HG03354 (cell line): ENCODE measurements around the gene FBXL17.

Source experiments
- ATAC-seq: cut with Tn5 transposase; IDR thresholded peaks from one replicate; pipeline ENCODE4 v1.9.1; 2021; ENCODE audit warnings: mild to moderate bottlenecking; ENCODE audit not compliant: unreplicated experiment, poor library complexity, severe bottlenecking

The FBXL17 gene

DNA sequence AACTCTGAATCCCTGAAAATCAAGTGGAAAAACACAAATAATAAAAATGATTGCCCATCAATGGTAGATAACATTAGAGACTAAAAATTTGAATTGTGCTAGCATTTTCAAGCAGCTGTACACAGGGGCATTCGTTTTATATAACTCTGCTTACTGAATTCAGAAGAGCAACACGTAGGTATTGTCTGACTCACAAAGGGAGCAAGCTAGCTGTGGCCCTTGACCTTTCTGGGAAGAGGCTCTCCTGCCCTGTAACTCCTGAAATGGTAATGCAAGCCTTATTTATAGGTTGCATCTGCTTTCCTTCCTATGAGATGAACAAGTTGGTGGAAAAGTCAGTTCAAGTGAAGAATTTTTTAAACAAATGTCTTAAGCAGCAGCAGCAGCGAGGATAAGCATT, 492.5 kb downstream of the FBXL17 start:
- ATAC-seq = no peak

DNA sequence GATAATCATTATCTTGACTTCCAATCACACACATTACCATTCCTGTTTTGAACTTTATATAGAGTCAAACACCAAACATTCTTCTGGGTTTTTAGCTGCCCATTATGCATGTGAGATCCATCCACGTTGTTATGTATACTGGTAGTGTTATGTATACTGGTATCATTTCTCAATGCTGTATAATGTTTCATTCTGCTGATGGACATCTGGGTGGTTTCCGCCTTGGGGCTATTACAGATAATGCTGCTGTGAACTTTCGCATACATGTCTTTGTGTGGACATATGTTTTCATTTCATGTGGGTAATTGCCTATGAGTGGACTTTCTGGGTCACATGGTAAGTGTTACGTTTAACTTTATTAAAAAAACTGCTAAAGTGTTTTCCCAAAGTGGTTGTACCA, 493.4 kb downstream of the FBXL17 start:
- no peak for ATAC-seq

DNA sequence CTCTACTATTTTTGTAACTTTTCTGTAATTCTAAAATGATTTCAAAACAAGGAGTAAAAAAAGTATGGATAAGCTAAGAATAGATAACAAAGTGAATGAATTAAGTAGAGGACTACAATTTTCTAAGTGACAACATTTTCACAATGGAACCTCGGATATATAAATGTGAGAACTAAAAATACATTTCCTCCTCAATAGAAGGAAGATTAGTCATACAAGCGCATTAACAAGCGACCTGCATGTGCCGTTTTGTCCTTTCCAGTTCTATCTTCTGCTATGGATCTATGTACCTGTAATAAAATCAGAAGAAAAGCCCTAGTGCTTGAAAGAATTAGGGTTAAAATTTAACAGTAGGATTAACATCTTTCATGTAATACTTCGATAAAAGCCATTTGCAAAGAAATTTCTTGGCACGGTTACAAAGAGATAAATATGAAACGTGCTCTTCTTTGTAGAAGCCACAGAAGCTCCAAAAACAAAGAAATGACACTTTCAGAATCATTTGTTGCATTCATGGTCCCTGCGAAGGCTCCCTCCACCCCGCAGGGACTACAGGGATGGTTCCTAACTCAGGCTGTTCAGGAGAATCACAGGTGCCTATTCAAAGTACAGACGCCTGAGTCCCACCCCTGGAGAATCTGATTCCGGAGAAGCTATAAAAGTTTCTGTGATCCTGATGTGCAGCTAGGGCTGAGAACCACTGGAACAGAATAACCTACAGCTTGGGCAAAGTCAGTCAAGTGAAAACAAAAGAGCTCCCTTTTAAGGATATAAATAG, 494.5 kb downstream of the FBXL17 start:
- ATAC-seq = no peak

DNA sequence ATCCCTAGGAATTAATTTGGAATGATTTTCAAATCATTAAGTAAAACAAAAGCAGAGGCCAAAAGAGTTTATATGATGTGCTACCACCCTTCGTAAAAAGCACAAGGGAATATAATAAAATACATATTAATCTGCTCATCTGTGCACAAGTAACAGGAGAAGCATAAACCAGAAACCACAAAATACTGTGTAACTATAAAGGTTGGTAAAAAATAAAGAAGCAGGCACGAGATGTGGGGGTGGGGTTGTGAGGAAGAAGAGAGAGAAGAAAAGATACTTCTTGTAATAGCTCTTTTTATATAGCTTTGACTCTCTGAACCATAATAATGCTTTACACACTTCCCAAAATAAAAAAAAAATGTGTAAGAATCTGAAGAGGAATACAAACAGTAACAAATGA, 496.3 kb downstream of the FBXL17 start:
- no peak for ATAC-seq

DNA sequence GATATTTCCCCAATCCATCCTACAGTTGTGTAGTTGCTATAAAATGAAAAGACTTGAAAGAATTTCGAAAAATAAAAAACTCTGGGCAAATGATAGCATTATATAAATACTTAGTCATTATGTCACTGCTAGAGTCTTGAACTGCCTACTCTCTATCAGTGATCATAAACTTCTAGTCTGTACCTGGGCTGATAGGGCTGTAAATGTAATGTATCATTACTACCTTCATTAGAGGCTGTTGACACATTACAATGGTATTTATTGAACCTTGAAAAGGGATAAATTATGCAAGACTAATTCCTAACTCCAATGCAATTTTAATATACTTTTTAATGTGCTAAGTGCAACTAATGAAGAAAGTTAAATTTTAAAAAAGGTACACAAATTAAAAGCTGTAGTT, 497.0 kb downstream of the FBXL17 start:
- no peak for ATAC-seq

DNA sequence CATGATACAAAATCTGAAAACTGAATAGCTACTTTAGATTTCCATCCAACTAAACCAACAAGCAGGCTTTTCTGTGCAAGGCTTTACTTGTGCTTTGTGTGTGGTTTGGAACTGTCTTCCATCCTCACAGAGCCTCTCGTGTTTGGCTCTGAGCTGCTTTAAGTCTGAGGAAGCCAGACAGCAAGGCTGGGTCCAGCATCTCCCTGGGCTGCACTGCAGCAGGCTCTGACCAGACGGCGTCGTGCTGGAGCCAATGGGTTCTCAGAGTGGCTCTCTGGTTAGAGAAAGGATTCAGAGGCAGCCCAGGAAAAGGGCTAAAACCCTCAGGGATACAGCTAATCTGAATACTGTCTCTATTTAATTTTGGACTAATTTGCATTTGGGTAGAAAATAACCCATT, 503.2 kb downstream of the FBXL17 start:
- ATAC-seq = no peak

DNA sequence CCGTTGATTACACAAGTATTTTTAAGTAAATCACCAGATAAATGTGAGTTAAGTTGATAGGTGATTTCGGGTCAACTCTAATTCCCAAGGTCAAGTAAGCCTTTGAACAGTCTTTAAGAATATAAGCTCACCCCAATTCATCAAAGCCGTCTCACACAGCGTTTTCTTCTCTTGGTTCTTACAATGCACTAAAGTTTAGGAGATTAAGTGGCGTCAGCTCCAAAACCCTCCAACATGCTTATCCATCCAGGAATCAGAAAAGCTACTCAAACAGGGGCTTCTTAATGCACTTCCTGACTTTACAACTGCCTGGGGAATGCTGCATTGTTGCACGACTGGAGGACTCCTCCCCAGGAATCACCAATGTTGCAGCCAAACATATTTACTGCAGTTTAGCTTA, 505.0 kb downstream of the FBXL17 start:
- ATAC-seq = no peak

DNA sequence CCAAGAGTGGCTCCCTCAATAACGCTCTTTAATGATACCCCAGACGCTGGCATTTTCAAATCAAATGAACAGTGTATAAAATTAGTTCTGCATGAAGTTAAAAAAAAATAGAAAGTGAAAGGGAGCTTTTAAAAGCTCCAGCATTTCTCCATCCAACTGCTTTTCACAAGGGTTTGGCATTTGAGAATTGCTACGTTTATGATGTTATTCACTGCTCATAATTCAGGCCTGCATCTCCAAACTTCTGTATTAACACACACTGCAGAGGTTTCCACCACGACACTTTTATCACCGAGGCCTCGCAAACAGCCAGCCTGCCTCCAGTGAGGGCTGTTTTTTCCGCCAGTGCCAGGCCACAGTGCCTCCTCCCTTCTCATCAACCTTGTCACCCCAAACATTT, 505.6 kb downstream of the FBXL17 start:
- ATAC-seq = no peak

DNA sequence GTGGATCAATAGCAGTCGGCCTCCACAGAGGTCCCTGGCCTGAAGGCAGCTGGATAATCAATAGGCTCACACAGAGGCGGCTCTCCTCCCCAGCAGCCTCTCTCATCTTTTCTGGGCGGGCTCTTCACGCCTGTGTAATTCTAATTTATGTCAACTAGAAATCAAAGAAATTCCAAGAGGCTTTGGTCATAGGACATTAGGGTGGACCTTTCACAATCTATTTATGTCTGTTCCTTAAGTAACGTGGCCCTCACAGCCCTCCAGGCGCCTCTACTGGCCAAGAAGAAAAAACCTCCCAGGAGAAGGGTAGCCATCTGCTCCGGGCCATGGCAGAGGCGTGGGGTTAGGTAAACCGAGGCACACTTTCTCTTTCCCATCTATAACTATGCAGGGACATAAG, 506.1 kb downstream of the FBXL17 start:
- ATAC-seq = no peak

DNA sequence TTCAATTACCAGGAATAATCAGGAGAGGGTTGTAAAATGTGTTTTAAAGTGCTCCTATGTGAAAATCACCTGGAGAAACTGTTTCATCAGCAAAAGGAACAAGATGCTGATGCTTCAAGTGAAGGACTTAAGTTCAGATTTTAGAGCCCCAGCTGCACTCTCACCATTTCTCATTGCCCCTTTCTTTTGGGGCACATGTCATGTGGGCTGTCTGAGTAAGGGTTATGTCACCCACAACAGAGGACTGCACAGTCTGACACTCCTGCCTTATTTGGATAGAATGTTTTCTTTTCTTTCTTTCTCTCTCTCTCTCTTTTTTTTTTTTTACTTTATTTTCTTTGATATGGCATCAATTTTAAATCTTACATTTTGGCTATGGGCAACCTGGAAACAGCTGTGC, 507.1 kb downstream of the FBXL17 start:
- no peak for ATAC-seq

DNA sequence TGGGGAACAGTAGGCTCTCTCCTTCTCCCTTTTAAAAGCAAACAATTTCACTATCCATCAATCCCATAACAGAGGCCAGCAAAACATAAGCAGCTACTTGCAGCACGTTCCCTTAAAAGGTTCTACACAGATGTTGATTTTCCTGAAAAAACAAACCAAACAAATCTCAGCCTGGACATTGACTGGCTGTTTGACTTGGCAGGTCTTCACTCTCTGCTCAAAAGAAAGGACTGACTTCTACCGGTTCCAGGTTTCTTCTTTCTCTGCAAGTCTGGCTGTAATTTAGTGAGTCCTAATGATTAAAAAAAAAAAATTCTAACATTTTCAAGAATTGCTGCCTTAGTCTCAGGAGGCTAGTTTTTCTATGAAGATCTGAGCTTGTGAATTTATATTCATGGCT, 508.0 kb downstream of the FBXL17 start:
- ATAC-seq = no peak

DNA sequence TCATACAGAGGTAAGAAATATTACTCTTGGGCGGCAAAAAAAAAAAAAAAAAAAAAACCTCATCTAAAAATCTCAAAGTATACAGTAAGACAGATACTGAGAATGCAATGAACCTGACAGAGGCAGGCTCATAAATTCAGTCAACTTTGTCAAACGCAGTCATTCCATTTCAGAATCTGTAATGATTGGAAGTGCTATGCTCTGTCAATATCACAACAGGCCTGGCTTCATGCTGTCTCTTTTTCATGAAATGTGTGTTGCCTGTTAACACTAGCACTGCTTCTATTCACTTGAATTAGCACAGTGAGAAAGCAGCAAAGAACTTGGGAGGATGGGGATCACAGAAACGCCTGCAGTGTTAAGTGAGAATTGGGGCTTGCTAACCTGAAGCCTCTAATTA, 510.9 kb downstream of the FBXL17 start:
- no peak for ATAC-seq

DNA sequence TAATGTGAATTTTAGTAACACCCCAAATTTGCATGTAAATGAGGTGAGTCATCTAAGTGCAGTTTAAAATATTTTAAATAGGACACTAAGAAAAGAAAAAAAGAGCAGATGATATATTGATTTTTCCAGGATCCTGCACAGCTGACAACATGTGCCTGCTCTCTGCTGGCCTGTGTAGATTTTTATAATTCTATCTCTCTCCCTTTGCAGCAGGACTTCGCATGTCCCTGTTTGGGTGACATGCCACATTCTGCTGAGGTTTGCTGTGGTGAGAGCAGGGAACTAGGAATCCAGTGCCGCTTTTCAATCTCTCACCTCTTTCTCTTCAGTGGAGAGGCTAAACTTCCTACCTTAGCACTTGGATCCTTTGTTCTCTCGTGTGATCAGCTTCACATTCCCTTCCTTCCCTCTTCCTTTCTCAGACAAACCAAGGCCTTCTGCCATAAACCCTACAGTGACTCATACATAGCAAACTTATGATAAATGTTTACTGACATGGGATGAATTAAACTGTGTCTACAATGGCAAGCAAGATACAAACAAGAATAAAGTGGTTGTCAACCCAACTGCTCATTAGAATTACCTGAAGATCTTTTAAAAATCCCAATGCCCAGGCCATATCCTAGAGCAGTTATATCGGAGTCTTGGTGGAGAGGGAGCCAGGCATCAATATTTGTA, 512.3 kb downstream of the FBXL17 start:
- no peak for ATAC-seq

DNA sequence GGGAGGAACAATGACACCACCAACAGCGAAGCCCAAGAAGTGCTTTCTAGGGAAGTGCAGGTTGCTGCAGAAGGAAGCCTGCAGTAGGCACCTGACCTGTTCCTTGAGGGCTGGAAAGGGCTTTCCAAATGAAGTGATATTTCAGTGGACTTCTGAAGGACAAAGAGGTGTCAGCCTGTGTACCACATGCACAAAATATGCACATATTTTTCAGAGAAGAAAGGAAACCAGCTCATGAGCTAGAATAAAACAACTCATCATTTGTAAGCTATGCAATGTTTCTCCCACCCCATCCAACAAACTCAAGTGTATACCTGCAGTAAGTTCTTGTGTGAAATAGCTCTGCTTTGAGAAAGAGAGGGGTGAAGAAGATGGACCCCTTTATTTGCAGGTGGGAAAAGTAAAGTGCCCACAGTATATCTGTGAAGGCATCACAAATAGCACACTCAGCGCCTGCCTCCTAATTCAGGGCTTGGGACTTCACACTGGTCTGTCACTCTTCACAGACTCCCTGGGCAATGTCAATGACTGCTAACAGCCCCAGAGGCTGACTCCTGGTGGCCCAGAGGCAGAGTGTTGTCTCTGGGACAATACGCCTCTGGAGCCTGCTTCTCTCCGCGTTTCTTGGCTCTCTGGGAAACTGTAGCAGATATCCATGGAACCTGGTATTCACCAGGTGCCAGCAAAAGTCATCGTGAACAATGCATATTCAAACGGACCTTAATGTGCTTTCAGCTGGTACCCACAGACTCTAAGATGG, 513.1 kb downstream of the FBXL17 start:
- no peak for ATAC-seq

DNA sequence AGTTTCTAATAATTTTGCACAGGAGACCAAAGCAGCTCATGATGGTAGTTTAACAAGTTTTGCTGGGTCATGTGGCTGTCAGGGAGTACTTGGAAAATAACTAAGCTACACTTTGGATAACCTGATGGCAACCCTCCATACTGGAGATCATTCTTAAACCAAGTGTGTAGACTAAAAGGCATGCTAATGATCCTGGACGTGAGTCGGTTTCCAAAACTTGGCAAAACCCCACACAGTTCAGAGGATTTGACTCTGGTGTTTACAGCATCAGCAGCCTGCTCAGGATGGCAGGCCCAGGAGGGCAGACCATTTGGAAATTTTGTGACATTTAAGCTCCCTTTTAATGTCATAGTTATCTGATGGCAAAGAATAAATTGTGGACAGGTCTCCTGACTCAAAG, 514.6 kb downstream of the FBXL17 start:
- ATAC-seq = no peak

DNA sequence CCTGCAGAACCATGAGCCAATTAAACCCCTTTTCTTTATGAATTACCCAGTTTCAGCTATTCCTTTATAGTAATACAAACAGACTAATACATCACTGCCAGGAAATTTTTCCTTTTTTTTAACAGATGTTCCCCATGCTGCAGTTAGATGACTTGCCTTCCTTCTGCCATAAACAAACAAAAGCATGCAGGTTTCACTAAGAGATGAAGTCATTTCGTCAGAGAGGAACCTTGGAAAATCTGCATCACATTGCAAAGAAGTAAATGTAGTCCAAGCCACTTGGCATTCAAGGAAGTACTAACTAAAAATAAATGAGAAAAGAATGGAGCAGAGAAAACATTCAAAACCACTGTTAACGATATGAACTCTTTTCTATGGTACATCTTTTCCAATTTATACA, 517.1 kb downstream of the FBXL17 start:
- ATAC-seq = no peak

DNA sequence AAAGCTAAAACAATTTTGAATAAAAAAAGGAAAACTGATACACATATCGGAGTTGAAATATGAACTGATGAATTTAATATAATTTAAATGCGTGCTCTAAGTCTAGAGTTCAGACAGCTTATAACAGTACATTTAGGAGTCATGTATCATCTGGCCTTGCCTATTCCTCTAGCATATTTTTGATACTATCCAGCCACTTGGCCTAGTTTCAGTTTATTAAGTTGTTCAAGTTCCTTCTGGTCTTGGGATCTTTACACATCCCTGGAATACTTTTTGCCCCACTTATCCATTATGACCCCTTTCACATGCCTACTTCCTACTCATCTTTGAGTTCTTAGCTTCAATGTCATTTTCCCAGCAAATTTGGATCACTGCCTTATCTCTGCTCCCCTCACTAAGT, 518.8 kb downstream of the FBXL17 start:
- no peak for ATAC-seq

DNA sequence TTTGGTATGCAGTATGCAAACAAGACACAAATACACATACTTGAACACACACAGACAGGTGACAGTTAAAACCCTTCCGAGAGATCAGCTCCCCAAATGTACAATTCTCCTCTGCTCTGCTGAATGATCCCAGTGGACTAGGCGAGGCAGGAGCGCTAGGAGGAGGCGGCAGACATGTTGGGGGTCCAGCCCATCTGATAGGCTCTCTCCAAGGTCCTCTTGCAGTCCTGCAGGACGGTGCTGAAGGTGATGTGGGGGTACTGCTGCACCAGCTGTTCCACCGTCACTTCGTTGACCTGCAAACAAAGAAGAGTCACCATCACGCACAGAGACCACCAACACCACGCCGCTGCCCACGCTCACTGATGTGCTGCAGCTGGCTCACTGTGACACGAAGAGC, 520.3 kb downstream of the FBXL17 start:
- ATAC-seq = no peak

DNA sequence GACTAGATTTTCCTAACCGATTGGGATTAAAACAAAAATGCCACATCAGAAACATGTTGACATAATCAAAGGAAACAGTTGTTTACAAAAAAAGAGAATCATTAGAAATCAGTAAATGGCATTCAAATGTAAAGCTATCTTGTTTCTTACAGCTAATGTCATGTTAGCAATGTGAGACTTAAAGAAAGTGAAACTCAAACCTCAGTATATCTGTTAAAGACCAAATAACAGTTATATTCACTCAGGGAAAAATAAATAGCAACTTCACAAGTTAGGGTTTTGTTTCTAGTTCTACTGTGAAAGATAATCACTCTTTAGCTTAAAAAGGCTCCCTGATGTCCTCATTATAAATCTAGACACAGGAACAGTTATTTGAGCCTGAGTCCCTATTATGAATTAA, 521.9 kb downstream of the FBXL17 start:
- no peak for ATAC-seq

DNA sequence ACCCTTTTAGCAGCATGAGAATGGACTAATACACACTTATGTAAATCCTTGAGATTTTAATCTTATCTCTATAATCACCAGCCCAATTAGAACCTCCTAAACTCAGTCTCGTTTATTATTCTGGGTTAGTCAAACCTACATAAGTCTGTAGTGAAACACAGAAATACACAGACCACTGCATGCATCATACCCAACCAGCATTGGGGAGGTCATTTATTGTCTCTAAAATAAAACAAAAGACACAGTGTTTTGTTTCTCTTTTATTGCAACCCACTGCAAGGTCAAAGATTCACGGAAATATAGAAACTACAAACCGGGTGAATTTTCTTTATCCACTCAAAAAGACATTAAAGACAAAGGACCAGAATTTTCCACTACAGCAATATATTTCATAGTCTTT, 523.1 kb downstream of the FBXL17 start:
- no peak for ATAC-seq

DNA sequence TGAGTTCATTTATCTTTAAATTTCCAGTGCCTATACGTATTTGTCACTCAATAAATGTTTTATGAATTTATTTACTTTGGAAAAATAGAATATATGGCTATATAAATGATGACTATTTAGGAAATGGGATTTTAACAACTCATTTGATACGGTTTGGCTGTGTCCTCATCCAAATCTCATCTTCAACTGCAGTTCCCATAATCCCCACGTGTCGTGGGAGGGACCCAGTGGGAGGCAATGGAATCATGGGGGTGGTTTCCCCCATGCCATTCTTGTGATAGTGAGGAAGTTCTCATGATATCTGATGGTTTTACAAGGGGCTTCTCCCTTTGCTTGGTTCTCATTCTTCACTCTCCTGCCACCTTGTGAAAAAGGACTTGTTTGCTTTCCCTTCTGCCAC, 523.6 kb downstream of the FBXL17 start:
- no peak for ATAC-seq
